ENCODE data around the gene GALNTL6.

The GALNTL6 gene

GRCh38 chr4:171896426-171896825 lies 83.2 kb downstream of the GALNTL6 start:
- Histone ChIP-seq H3K4me1 (ENCODE audit: insufficient read depth, poor library complexity, severe bottlenecking) (no peaks in the 10 kb centered on the region), H3K36me3 (ENCODE audit: low read depth) (no peaks in the 10 kb centered on the region), H3K27ac (ENCODE audit: poor library complexity, severe bottlenecking) (no peak overlapping the region), H3K9me3 (ENCODE audit: severe bottlenecking) (no peaks in the 10 kb centered on the region), H3K4me3 (ENCODE audit: severe bottlenecking) (no peak overlapping the region), H3K27me3 (ENCODE audit: insufficient read depth, poor library complexity, severe bottlenecking) (no peaks in the 10 kb centered on the region)
- TF ChIP-seq, protein P1, sequence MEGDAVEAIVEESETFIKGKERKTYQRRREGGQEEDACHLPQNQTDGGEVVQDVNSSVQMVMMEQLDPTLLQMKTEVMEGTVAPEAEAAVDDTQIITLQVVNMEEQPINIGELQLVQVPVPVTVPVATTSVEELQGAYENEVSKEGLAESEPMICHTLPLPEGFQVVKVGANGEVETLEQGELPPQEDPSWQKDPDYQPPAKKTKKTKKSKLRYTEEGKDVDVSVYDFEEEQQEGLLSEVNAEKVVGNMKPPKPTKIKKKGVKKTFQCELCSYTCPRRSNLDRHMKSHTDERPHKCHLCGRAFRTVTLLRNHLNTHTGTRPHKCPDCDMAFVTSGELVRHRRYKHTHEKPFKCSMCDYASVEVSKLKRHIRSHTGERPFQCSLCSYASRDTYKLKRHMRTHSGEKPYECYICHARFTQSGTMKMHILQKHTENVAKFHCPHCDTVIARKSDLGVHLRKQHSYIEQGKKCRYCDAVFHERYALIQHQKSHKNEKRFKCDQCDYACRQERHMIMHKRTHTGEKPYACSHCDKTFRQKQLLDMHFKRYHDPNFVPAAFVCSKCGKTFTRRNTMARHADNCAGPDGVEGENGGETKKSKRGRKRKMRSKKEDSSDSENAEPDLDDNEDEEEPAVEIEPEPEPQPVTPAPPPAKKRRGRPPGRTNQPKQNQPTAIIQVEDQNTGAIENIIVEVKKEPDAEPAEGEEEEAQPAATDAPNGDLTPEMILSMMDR (IDR thresholded peaks at IDR 0.05; ENCODE audit: poor library complexity, severe bottlenecking) = no peak
- no peak for DNase-seq (ENCODE audit: low spot score)
- ATAC-seq (ENCODE audit: low read depth) = no peak

GRCh38 chr4:171919314-171919713 lies 106.1 kb downstream of the GALNTL6 start:
- Histone ChIP-seq H3K36me3 (ENCODE audit: low read depth) (no peaks in the 10 kb centered on the region), H3K27ac (ENCODE audit: poor library complexity, severe bottlenecking) (no peak overlapping the region), H3K4me3 (ENCODE audit: severe bottlenecking) (no peak overlapping the region), H3K4me1 (ENCODE audit: insufficient read depth, poor library complexity, severe bottlenecking) (no peaks in the 10 kb centered on the region), H3K27me3 (ENCODE audit: insufficient read depth, poor library complexity, severe bottlenecking) (no peaks in the 10 kb centered on the region), H3K9me3 (ENCODE audit: severe bottlenecking) (no peaks in the 10 kb centered on the region)
- TF ChIP-seq, protein P1 (IDR thresholded peaks at IDR 0.05; ENCODE audit: poor library complexity, severe bottlenecking) = no peak
- DNase-seq (ENCODE audit: low spot score) (no peak), ATAC-seq (ENCODE audit: low read depth) (no peak)

- Histone ChIP-seq H3K27me3 (ENCODE audit: insufficient read depth, poor library complexity, severe bottlenecking) (no peaks in the 10 kb centered on the region), H3K36me3 (ENCODE audit: low read depth) (no peaks in the 10 kb centered on the region), H3K27ac (ENCODE audit: poor library complexity, severe bottlenecking) (no peak overlapping the region), H3K4me3 (ENCODE audit: severe bottlenecking) (no peak overlapping the region), H3K9me3 (ENCODE audit: severe bottlenecking) (no peaks in the 10 kb centered on the region), H3K4me1 (ENCODE audit: insufficient read depth, poor library complexity, severe bottlenecking) (no peaks in the 10 kb centered on the region)
- ATAC-seq (ENCODE audit: low read depth) (no peak), DNase-seq (ENCODE audit: low spot score) (no peak)
- TF ChIP-seq, protein P1 (IDR thresholded peaks at IDR 0.05; ENCODE audit: poor library complexity, severe bottlenecking) = no peak
Measured at GRCh38 chr4:171920901-171921300, 107.7 kb downstream of the GALNTL6 start.

DNA sequence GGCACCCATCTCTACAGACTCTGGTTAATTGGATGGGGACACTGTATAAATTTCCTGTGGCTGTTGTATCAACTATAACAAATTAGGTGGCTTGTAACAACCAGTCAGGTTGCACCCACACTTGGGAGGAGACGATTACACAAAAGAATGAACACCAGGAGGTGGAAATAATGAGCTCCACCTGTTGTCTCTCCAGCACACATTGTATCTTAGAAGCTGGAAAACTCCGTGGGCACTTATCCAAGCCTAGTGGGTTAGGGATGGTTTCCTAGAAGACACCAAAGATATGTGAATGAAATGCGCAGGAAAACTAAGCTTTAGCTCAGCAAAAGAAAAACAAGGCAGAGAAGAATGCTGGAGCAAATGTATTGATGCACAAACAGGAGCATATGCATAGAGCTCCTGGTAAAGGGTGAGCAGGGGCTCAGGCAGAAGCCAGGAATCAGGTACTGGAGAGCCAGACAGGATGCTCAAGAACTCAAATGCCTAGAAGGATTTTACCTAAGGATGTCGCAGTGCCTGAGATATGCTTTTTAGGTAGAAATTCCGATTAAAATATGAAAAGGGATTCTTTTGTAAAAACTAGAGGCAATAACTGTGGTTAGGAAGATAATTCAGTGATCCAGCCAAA lies 111.7 kb downstream of the GALNTL6 start:
- Histone ChIP-seq H3K27ac (ENCODE audit: poor library complexity, severe bottlenecking) (no peak overlapping the region), H3K4me3 (ENCODE audit: severe bottlenecking) (no peak overlapping the region), H3K27me3 (ENCODE audit: insufficient read depth, poor library complexity, severe bottlenecking) (no peaks in the 10 kb centered on the region), H3K4me1 (ENCODE audit: insufficient read depth, poor library complexity, severe bottlenecking) (no peaks in the 10 kb centered on the region), H3K36me3 (ENCODE audit: low read depth) (no peaks in the 10 kb centered on the region), H3K9me3 (ENCODE audit: severe bottlenecking) (no peaks in the 10 kb centered on the region)
- no peak for DNase-seq (ENCODE audit: low spot score)
- TF ChIP-seq, protein P1 (IDR thresholded peaks at IDR 0.05; ENCODE audit: poor library complexity, severe bottlenecking) = no peak
- ATAC-seq (ENCODE audit: low read depth) = no peak

- DNase-seq (ENCODE audit: low spot score) (no peak), ATAC-seq (ENCODE audit: low read depth) (no peak)
- TF ChIP-seq, protein P1 (IDR thresholded peaks at IDR 0.05; ENCODE audit: poor library complexity, severe bottlenecking) = no peak
- Histone ChIP-seq H3K27me3 (ENCODE audit: insufficient read depth, poor library complexity, severe bottlenecking) (no peaks in the 10 kb centered on the region), H3K27ac (ENCODE audit: poor library complexity, severe bottlenecking) (no peak overlapping the region), H3K9me3 (ENCODE audit: severe bottlenecking) (no peaks in the 10 kb centered on the region), H3K36me3 (ENCODE audit: low read depth) (no peaks in the 10 kb centered on the region), H3K4me3 (ENCODE audit: severe bottlenecking) (no peak overlapping the region), H3K4me1 (ENCODE audit: insufficient read depth, poor library complexity, severe bottlenecking) (no peaks in the 10 kb centered on the region)
Measured at GRCh38 chr4:171928336-171928735, 115.1 kb downstream of the GALNTL6 start.

All from RWPE2 (cell line).